Posterior vena cava (tissue), 2 donors: ENCODE measurements around the gene SPNS3. TPM values are rescaled to one million over a fixed set of nuclear protein-coding genes. Genes with fewer than 3 reads are reported as not detected.

Experiments
- DNase-seq: peaks from one replicate; pipeline ENCODE4 v3.0.0-alpha.2; 2020; ENCODE audit warnings: low spot score
- intact Hi-C, 2 donors: fragments of 100-400 bp; cut with DNase I; formaldehyde crosslinking; loops; one replicate each; pipeline versions ENCODE4 v1.14.1 to v1.14.2; 2022 to 2023
- total RNA-seq, 2 donors: library from RNA; stranded (reverse); fragmentation: NEBNext Ultra II Directional; extraction: Animal tissue kit (Norgen Biotek cat#: 25700); gene quantifications; one replicate each; pipeline ENCODE4 v1.2.1, GENCODE V29; 2021
- donor health status: DM: yes; HTN: yes; CAD: no.
- donor health status: DM: yes; HTN: yes; CAD: no.

The SPNS3 gene
- total RNA-seq, 2 donors from 2014 or later = 0.24 to 0.32 TPM

GRCh38 chr17:4514206-4514605 lies 80.5 kb downstream of the SPNS3 start:
- intact Hi-C loops = no loop called here
- no peak for DNase-seq

DNA sequence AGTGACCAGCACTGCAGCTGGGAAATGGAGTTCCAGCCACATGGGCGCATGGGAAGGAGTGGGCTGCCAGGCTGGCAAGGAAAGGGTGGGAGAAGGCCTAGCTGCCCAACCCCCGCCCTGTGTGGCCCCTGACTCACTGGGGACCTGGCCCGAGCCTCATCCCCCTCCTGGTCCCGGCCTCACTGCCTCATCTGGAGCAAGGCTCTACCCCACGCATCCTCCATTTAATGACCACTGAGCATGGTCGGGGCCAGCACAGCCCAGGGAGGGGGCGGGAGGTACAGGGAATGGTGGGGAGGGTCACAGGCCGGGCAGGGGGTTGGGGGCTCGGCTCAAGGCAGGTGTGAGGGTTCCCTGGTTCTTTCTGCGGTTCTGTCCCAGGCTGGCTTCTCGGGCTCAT lies 81.0 kb downstream of the SPNS3 start:
- DNase-seq = no peak
- intact Hi-C loops = no loop called here

DNA sequence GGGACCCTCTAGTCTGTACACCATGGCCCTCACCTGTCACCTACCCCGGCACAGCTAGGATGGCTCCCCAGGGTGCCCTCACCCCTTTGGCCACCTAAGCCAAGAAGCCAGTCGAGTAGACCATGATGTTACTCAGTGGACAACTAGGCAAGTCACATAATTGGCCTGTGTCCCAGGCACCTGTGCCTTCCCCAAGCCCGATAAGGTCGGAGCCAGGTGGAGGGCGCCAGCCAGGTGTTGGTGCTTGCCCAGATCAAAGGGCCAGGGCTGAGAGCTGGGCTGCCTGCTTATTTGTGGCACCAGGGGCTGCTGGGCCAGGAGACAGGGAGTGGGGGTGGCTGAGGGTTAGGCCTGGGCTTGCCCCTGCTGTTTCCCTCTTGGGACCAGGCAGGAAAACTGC lies 81.8 kb downstream of the SPNS3 start:
- intact Hi-C loops = no loop called here
- DNase-seq = no peak

GRCh38 chr17:4516735-4517134 lies 83.0 kb downstream of the SPNS3 start:
- DNase-seq = no peak
- intact Hi-C loops = no loop called here

GRCh38 chr17:4518901-4519300 lies 85.2 kb downstream of the SPNS3 start:
- intact Hi-C loops = no loop called here
- DNase-seq = no peak

DNA sequence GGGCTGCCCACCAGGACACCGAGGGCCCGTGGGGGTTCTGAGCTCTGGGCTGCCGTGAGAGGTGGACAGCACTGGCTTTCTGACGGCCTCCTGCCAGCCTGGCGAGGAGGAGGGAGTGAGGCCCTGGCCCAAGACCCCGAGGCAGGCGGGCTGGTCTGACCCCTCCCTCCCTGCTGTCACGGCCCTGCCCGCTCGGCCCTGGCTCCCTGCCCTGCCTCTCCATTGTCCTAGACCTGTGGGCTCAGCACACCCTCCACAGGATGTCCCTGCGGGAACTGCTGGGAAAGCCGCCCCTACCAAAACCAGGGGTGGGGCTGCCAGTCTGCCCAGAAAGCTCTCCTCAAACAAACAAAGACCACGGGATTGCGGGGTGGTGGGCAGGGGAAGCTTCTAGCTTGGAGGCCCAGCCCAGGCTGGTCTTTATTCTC lies 85.6 kb downstream of the SPNS3 start:
- intact Hi-C loops = no loop called here
- DNase-seq = no peak

DNA sequence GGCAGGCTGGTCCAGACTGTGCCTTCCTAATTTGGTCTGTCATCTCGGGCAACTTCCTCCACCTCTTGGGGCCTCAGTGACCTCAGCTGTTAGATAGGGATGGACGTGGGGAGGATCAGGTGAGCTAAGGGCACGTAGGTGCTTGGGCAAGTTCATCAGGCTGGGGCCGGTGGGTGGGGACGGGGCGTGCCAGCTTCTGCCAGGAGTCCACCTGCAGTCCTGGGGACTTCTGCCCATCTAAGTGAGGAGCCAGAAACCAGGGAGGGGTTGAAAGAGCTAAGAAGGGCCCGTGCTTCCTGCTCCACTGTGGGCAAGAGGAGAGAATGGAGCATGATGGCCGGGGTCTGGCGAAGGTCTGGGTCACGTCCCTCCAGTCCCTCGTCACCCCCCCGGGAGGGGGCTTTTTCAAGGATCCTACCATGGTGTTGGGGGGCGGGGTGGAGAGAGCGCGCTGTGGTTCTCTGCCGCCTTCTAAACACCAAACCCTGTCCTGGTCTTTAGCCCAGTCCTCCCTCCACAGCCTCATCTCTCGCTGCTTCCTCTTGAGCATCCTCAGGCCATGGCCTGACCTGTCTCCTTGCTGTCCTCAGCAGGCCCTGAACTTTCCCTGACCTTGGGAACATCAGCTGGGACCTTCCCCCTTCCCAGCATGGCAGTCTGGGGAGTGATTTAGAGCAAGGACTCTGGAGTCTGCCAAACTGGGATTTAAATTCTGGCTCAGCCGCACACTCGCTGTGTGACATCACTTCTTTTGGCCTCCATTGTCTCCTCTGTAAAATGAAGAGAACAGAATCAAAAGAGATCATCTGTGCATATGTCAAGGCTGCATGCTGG lies 86.5 kb downstream of the SPNS3 start:
- no peak for DNase-seq

DNA sequence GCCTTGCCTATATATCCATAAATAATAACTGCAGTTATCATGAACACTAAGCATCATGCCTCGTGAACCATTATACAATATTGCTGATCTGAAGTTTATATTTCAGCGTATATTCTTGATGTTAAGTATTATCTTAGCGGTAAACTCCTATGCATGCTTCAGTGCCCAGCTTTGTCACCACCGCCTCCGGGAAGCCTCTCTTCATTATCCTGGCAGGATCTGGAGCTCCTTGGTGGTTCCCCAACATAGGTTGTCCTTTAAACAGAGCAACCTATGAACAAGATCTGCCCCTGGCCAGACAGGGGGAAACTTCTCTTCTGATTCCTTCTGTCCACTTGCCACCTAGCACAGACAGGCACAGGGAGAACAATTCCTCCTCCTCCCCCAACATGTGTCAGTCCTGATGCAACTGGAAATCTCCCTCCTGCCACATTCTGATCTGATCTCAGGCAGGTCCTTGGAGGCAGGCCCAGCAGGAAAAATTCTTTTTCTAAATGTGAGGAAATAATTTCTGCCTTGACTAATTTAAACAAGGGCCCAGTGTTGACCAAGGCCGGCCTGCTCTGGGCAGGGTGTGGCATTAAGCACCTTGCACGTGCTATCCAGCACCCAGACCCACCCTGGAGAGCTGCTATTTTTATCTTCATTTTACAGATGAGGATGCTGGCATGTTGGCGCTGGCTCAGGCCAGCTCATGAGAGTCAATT lies 87.3 kb downstream of the SPNS3 start:
- no peak for DNase-seq
- intact Hi-C loops = no loop called here

More for the DNA sequence above, 86.5 kb downstream of the SPNS3 start:
- intact Hi-C loops = no loop called here

GRCh38 chr17:4522661-4523060 lies 88.9 kb downstream of the SPNS3 start:
- DNase-seq = no peak
- intact Hi-C loops = no loop called here

- intact Hi-C loops = no loop called here
- no peak for DNase-seq
Measured at GRCh38 chr17:4523946-4524345, 90.2 kb downstream of the SPNS3 start.

GRCh38 chr17:4525691-4526397 lies 92.1 kb downstream of the SPNS3 start:
- DNase-seq = no peak
- intact Hi-C loops = loop anchor here in 1 of 2 donors (1.0 kb wide), 1 partner anchor 14 kb away; no protein-coding TSS in a partner anchor

- intact Hi-C loops = no loop called here
- DNase-seq = no peak
Measured at GRCh38 chr17:4527134-4527533, 93.4 kb downstream of the SPNS3 start.

DNA sequence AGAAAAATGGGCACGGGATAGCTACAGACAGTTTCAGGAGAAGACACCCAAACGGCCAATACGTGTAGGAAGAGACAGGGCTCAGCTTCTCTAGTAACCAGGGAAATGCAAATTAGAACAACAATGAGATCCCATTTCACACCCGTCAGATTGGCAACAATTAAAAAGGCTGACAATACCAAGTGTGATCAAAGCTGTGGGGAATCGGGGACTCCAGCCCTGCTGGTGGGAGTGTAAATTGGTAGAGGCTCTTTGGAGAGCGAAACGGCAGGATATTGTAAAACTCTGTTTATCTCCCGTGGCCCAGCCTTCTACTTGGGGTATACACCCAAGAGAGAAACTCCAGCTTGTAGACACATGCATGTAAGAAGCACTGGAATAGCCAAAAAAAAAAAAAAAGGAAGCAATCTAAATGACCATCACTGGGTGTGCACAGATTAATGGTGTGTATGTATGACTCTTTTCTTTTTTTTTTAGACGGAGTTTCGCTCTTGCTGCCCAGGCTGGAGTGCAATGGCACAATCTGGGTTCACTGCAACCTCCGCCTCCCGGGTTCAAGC lies 93.9 kb downstream of the SPNS3 start:
- no peak for DNase-seq

GRCh38 chr17:4529533-4530152 lies 95.9 kb downstream of the SPNS3 start:
- intact Hi-C loops = loop anchor here in 1 of 2 donors (10.0 kb wide), 1 partner anchor 105 kb away; no protein-coding TSS in a partner anchor
- no peak for DNase-seq

More for the DNA sequence above, 93.9 kb downstream of the SPNS3 start:
- intact Hi-C loops = no loop called here

- DNase-seq = no peak
Measured at GRCh38 chr17:4530799-4531730, 97.3 kb downstream of the SPNS3 start.

GRCh38 chr17:4531988-4532736 lies 98.4 kb downstream of the SPNS3 start:
- intact Hi-C loops = loop anchor here in 1 of 2 donors (10.0 kb wide), 1 partner anchor 107 kb away; no protein-coding TSS in a partner anchor

More at GRCh38 chr17:4530799-4531730, 97.3 kb downstream of the SPNS3 start:
- intact Hi-C loops = loop anchor here in 1 of 2 donors (10.0 kb wide), 1 partner anchor 106 kb away; no protein-coding TSS in a partner anchor

GRCh38 chr17:4532860-4533522 lies 99.3 kb downstream of the SPNS3 start:
- DNase-seq = no peak
- intact Hi-C loops = loop anchor here in 1 of 2 donors (10.0 kb wide), 1 partner anchor 108 kb away; no protein-coding TSS in a partner anchor

More at GRCh38 chr17:4531988-4532736, 98.4 kb downstream of the SPNS3 start:
- DNase-seq = no peak
